DOHH2 (cell line): ENCODE measurements around the gene TNFAIP1.

Experiments used
- EZH2phosphoT487 ChIP-seq: fragments of 200-600 bp; sonication (generic); IDR thresholded peaks from 2 replicates; pipeline ENCODE4 v1.6.1; 2017; ENCODE audit warnings: borderline replicate concordance, mild to moderate bottlenecking, antibody characterized with exemption, low read length, moderate library complexity, mixed read lengths
- TF ChIP-seq, protein P1 (sequence below): fragments of 200-600 bp; sonication (generic); IDR thresholded peaks from one replicate; pipeline ENCODE4 v1.5.1; 2014; ENCODE audit warnings: antibody characterized with exemption, mild to moderate bottlenecking, low read depth, low read length; ENCODE audit not compliant: poor library complexity, severe bottlenecking

- TF ChIP-seq, protein P1, sequence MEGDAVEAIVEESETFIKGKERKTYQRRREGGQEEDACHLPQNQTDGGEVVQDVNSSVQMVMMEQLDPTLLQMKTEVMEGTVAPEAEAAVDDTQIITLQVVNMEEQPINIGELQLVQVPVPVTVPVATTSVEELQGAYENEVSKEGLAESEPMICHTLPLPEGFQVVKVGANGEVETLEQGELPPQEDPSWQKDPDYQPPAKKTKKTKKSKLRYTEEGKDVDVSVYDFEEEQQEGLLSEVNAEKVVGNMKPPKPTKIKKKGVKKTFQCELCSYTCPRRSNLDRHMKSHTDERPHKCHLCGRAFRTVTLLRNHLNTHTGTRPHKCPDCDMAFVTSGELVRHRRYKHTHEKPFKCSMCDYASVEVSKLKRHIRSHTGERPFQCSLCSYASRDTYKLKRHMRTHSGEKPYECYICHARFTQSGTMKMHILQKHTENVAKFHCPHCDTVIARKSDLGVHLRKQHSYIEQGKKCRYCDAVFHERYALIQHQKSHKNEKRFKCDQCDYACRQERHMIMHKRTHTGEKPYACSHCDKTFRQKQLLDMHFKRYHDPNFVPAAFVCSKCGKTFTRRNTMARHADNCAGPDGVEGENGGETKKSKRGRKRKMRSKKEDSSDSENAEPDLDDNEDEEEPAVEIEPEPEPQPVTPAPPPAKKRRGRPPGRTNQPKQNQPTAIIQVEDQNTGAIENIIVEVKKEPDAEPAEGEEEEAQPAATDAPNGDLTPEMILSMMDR = no peak
- no peak for TF ChIP-seq EZH2phosphoT487
Measured at GRCh38 chr17:28390984-28391383, 55.4 kb downstream of the TNFAIP1 start.
